Osteocyte (in vitro differentiated cells): ENCODE data around the gene PPIL1. TPM values are rescaled to one million over a fixed set of nuclear protein-coding genes. Genes with fewer than 3 reads are reported as not detected.
"Not testable (repeated sequence)": the region's sequence is repeated elsewhere in the genome, so short reads cannot be mapped to it uniquely, and the experiment has no call there.

ENCODE experiments used
- DNase-seq: peaks from one replicate; pipeline ENCODE4 v3.0.0; 2021; ENCODE audit warnings: mixed read lengths; ENCODE audit not compliant: unreplicated experiment; ENCODE audit errors: extremely low spot score
- H3K27ac Mint-ChIP-seq: one replicate; pipeline ENCODE4 v1.8.0; 2021; ENCODE audit warnings: mild to moderate bottlenecking, mixed read lengths; ENCODE audit not compliant: unreplicated experiment
- H3K27me3 Mint-ChIP-seq: one replicate; pipeline ENCODE4 v1.8.0; 2021; ENCODE audit warnings: mixed read lengths; ENCODE audit not compliant: unreplicated experiment
- H3K36me3 Mint-ChIP-seq: one replicate; pipeline ENCODE4 v1.8.0; 2021; ENCODE audit warnings: mixed read lengths; ENCODE audit not compliant: unreplicated experiment
- H3K4me1 Mint-ChIP-seq: one replicate; pipeline ENCODE4 v1.8.0; 2021; ENCODE audit warnings: mixed read lengths; ENCODE audit not compliant: unreplicated experiment
- H3K4me3 Mint-ChIP-seq: one replicate; pipeline ENCODE4 v1.8.0; 2021; ENCODE audit warnings: mild to moderate bottlenecking, moderate library complexity, mixed read lengths; ENCODE audit not compliant: unreplicated experiment
- H3K9me3 Mint-ChIP-seq: one replicate; pipeline ENCODE4 v1.8.0; 2021; ENCODE audit warnings: mixed read lengths; ENCODE audit not compliant: unreplicated experiment
- CTCF ChIP-seq: fragments of 200-600 bp; sonication (generic); IDR thresholded peaks from 2 replicates; pipeline ENCODE4 v1.5.0; 2021; ENCODE audit warnings: antibody characterized with exemption, mild to moderate bottlenecking, moderate library complexity
- total RNA-seq: library from RNA; stranded (reverse); gene quantifications from 2 replicates; pipeline ENCODE4 v1.2.1, GENCODE V29; 2021

The PPIL1 gene
- total RNA-seq, 1 donor from 2014 or later: 21.0 TPM

DNA sequence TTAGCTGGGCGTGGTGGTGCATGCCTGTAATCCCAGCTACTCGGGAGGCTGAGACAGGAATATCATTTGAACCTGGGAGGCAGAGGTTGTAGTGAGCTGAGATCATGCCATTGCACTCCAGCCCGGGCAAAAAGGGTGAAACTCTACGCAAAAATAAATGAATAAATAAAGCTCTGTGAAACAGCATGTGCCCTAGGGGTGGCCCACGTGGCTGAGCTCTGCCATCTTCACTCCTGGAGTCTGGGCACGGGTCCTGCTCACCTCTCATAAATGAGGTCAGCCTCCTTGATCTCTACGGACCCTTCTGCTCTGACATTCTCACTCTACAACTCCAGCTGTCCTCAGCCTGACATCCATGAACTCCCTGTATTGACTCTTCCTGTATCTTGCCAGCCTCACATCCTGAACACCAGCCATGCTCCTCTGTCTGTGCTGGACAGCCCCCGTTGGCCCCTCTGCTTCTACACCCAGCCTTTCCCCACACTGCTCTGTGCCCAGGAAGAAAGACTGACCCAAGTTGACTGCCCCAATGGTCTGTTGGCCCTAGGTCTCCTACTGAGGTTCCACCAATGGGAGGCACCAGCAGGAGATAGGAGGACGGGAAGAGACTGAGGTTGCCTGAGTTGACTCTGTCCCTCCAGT lies 57.3 kb downstream of the PPIL1 start:
- Mint-ChIP-seq H3K36me3 (no peaks in the 10 kb centered on the region), H3K9me3 (no peaks in the 10 kb centered on the region), H3K4me1 (peaks cover 5% of the 10 kb centered on the region), H3K27ac (no peak overlapping the region), H3K4me3 (no peak overlapping the region), H3K27me3 (no peaks in the 10 kb centered on the region)
- DNase-seq: no peak
- no peak for TF ChIP-seq CTCF

DNA sequence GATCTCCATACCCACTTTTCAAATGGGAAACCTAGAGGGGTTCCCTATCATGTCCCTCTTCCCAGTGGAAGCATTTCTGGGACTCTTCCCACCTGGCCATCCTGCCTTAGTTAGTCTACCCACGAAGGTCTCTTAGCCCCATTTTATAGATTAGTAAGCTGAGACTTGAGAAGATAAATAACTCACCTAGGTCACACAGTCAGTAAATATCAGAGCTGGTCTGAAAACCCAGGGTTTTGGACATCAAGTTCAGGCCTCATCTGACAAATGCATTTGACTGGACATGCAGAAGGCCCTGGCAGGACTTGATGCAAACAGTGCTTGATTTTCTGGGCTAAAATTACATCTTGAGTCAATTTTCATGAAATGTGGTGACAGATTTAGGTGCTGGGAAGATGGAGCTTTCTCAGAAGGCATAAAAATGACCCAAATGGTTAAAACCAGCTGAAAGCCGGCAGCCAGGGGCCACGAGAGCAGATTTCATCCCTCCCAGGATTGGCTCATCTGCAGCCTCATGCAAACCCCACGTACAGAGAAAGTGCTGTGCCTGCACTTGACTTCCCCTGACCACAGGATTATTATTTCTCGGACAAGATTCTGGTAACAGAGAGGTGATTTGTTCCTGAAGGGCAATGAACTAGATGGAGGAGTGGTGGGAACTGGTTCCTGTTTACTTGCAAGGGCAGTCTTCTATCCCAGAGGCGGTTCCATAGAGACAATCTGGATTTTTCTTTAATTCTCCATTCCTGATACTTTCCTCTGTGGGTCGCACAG lies 58.5 kb downstream of the PPIL1 start:
- no peak for DNase-seq
- Mint-ChIP-seq H3K4me1 (peaks cover 5% of the 10 kb centered on the region), H3K9me3 (no peaks in the 10 kb centered on the region), H3K27me3 (no peaks in the 10 kb centered on the region), H3K36me3 (no peaks in the 10 kb centered on the region), H3K27ac (no peak overlapping the region), H3K4me3 (no peak overlapping the region)
- no peak for TF ChIP-seq CTCF

- Mint-ChIP-seq H3K9me3 (no peaks in the 10 kb centered on the region), H3K36me3 (no peaks in the 10 kb centered on the region), H3K4me3 (no peak overlapping the region), H3K27me3 (peaks cover 3% of the 10 kb centered on the region), H3K27ac (no peak overlapping the region), H3K4me1 (no peaks in the 10 kb centered on the region)
- no peak for TF ChIP-seq CTCF
- no peak for DNase-seq
These were observed 60.4 kb downstream of the PPIL1 start for GRCh38 chr6:36814249-36814648.

DNA sequence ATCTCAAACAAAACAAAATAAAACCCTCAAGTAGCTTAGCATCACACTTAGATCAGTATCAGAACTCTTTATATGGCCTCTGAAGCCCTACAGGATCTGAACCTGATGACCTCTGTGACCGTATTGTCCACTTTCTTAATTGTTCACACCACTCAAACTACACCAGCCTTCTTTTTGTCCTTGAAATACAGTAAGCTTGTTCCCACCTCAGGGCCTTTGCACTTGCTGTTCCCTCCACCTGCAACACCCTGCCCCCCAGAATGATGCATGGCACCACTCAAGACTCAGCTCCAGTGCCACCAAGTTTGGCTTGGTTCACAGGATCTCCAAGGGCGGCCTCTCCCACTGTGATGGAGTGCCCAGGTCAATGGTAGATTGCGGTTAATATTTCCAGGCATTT lies 61.1 kb downstream of the PPIL1 start:
- TF ChIP-seq CTCF: no peak
- no peak for DNase-seq
- Mint-ChIP-seq H3K4me3 (no peak overlapping the region), H3K27ac (no peak overlapping the region), H3K27me3 (peaks cover 4% of the 10 kb centered on the region), H3K9me3 (no peaks in the 10 kb centered on the region), H3K4me1 (no peaks in the 10 kb centered on the region), H3K36me3 (no peaks in the 10 kb centered on the region)

- H3K27ac Mint-ChIP-seq, DNase-seq, H3K9me3 Mint-ChIP-seq, H3K4me1 Mint-ChIP-seq, H3K27me3 Mint-ChIP-seq, H3K4me3 Mint-ChIP-seq, H3K36me3 Mint-ChIP-seq: not testable (repeated sequence)
These were observed 61.6 kb downstream of the PPIL1 start for GRCh38 chr6:36813047-36813446.
